GM19193 (cell line): ENCODE results near the gene SLC25A36.

Experiments
- POLR2A ChIP-seq: IDR thresholded peaks from 4 replicates; pipeline ENCODE4 v1.6.1; 2011; ENCODE audit not compliant: insufficient read depth, insufficient read length; ENCODE audit errors: extremely low read depth

The SLC25A36 gene

GRCh38 chr3:141011997-141012262 lies 70.3 kb downstream of the SLC25A36 start:
- no peak for TF ChIP-seq POLR2A

- TF ChIP-seq POLR2A: no peak
These were observed 70.9 kb downstream of the SLC25A36 start for GRCh38 chr3:141012571-141012970.

- TF ChIP-seq POLR2A: no peak
These were observed 73.8 kb downstream of the SLC25A36 start for GRCh38 chr3:141015481-141015880.

GRCh38 chr3:141019244-141019643 lies 77.6 kb downstream of the SLC25A36 start:
- TF ChIP-seq POLR2A: no peak

- TF ChIP-seq POLR2A: no peak
These were observed 78.7 kb downstream of the SLC25A36 start for GRCh38 chr3:141020143-141020830.

GRCh38 chr3:141021261-141021660 lies 79.6 kb downstream of the SLC25A36 start:
- no peak for TF ChIP-seq POLR2A
